ENCODE measurements around the gene FBN3. TPM values are rescaled to one million over a fixed set of nuclear protein-coding genes. Genes with fewer than 3 reads are reported as not detected.

FBN3 gene
- total and polyA plus RNA-seq, 5 experiments from 2014 or later, result not detected

GRCh38 chr19:8146877-8147581, 2.4 kb downstream of the FBN3 start:
- POLR2A ChIA-PET, result no interaction called here
- H3K9me3 Mint-ChIP-seq, result no peaks in the 10 kb centered on the region
- H3K4me1 Mint-ChIP-seq, result peaks cover 2 to 16% (median 11%) of the 10 kb centered on the region in 4 donors
- peaks cover 0 to 4% (median 0%) of the 10 kb centered on the region in 3 donors for H3K36me3 Mint-ChIP-seq
- ATAC-seq (no peak), DNase-seq (no peak)
- H3K4me3 Mint-ChIP-seq, result peak overlapping the region in 6 of 10 donors; percentile 5 to 71 (median 18)
- H3K27me3 Mint-ChIP-seq, result peaks cover 20 to 62% (median 47%) of the 10 kb centered on the region in 5 donors
- H3K27ac Mint-ChIP-seq, result peak overlapping the region in 1 of 10 donors; percentile 53

DNA sequence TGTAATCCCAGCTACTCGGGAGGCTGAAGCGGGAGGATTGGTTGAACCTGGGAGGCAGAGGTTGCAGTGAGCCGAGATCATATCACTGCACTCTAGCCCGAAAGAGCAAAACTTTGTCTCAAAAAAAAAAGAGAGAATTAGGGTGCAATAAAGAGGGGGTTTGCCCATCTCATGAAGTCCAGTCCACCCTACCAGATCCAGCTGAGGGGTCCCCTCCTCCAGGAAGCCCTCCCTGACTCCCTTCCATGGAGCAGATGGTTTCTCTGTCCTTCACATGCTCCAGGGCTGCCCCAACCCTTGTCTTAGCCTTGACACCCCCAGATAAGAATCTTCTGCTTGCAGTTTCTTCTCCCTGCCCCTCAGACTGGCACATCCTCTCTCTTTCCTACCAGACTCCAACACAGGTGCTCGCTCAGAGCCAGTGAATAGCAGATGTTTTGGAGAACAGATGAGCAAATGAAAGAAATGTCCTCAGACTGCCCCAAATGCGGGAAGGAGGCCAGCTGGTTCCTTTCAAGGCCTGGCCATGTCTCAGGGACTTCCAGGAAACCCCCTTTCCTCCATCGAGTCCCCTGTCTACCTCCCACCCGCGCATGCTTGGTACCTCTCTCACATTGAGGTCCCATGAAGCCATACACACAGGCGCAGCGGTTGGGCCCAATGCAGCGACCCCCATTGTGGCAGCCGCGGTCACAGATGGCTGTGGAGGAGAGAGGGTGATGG, 5.0 kb downstream of the FBN3 start:
- no peak overlapping the region for H3K4me3 Mint-ChIP-seq
- POLR2A ChIA-PET, result no interaction called here
- ATAC-seq, result no peak
- peaks cover 0 to 4% (median 0%) of the 10 kb centered on the region in 3 donors for H3K36me3 Mint-ChIP-seq
- DNase-seq, result no peak
- peaks cover 13 to 39% (median 34%) of the 10 kb centered on the region in 5 donors for H3K27me3 Mint-ChIP-seq
- H3K4me1 Mint-ChIP-seq, result peaks cover 2 to 16% (median 8%) of the 10 kb centered on the region in 4 donors
- H3K9me3 Mint-ChIP-seq, result no peaks in the 10 kb centered on the region
- peak overlapping the region in 1 of 10 donors; percentile 40 for H3K27ac Mint-ChIP-seq

GRCh38 chr19:8143041-8143440, 6.4 kb downstream of the FBN3 start:
- Mint-ChIP-seq H3K36me3 (peaks cover 0 to 4% (median 0%) of the 10 kb centered on the region in 3 donors), H3K4me3 (no peak overlapping the region), H3K27me3 (peaks cover 9 to 31% (median 29%) of the 10 kb centered on the region in 5 donors), H3K4me1 (peaks cover 0 to 6% (median 3%) of the 10 kb centered on the region in 4 donors), H3K9me3 (no peaks in the 10 kb centered on the region), H3K27ac (peak overlapping the region in 1 of 10 donors; percentile 20)
- DNase-seq (no peak), ATAC-seq (no peak)
- POLR2A ChIA-PET, result no interaction called here

DNA sequence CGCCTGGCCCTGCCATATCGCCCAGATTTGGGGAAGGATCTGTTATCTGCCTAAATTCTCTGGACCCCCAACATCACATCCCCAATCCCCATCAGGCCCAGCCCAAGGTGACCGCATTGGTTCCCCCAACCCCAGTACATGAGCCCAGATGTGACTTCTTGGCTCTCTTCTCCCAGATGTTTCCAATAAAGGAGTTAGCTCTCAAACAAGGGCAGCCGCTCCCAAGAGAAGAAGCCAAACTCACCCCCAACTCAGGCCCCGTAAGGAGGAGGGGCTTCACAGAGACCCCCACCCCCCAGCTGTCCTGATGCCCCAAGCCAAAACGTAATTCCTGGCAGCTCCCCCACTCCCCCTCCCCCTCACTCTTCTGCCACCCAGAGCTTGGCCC, 6.9 kb downstream of the FBN3 start:
- POLR2A ChIA-PET, result no interaction called here

DNA sequence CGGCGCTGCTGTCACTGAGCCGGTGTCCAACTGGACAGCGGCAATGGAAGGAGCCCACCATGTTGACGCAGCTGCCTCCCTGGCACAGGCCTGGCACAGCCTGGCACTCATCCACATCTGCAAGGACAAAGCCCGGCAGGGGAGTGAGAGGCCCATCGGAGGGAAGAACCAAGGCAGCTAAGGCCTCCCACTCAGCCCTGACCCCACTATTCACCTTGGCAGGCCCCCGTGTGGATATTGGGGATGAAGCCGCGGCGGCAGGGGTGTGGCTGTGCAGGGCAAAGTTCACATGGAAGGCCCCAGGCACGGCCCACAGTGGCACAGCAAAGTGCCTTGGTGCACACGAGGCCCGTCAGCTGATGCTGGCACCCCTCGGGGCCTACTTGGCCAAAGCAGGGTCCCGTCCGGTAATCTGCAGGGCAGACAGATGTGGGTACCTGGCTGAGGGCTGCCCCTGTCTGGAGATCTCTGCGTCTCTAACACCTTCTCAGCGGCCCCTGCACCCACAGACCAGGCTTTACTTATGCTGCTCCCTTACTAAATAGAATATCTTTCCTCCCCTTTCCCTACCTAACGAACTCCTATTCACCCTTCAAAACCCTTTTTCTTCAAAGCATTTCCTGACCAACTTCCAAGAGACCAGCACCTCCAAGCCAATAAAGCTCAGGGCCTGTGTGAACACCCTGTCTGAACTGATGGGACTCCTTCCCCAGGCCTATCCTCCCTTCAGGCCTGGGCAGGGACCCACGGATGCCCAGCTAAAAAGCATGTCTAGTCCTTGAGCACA, 7.5 kb downstream of the FBN3 start:
- DNase-seq (no peak), ATAC-seq (no peak)
- peaks cover 7 to 20% (median 18%) of the 10 kb centered on the region in 5 donors for H3K27me3 Mint-ChIP-seq
- no peak overlapping the region for H3K4me3 Mint-ChIP-seq
- peaks cover 0 to 2% (median 0%) of the 10 kb centered on the region in 4 donors for H3K4me1 Mint-ChIP-seq
- no peak overlapping the region for H3K27ac Mint-ChIP-seq
- no peaks in the 10 kb centered on the region for H3K9me3 Mint-ChIP-seq
- POLR2A ChIA-PET, result no interaction called here
- peaks cover 0 to 2% (median 0%) of the 10 kb centered on the region in 3 donors for H3K36me3 Mint-ChIP-seq

More for the DNA sequence above, 6.9 kb downstream of the FBN3 start:
- no peak overlapping the region for H3K27ac Mint-ChIP-seq
- ATAC-seq (no peak), DNase-seq (no peak)
- H3K9me3 Mint-ChIP-seq, result no peaks in the 10 kb centered on the region
- peaks cover 7 to 26% (median 23%) of the 10 kb centered on the region in 5 donors for H3K27me3 Mint-ChIP-seq
- peaks cover 0 to 2% (median 0%) of the 10 kb centered on the region in 3 donors for H3K36me3 Mint-ChIP-seq
- H3K4me1 Mint-ChIP-seq, result peaks cover 0 to 2% (median under 1%) of the 10 kb centered on the region in 4 donors
- no peak overlapping the region for H3K4me3 Mint-ChIP-seq

- Mint-ChIP-seq H3K4me1 (peaks cover 0 to 2% (median 0%) of the 10 kb centered on the region in 4 donors), H3K36me3 (no peaks in the 10 kb centered on the region), H3K27me3 (peaks cover under 1 to 11% (median 3%) of the 10 kb centered on the region in 5 donors), H3K9me3 (no peaks in the 10 kb centered on the region), H3K27ac (no peak overlapping the region), H3K4me3 (no peak overlapping the region)
- ATAC-seq (no peak), DNase-seq (no peak)
- POLR2A ChIA-PET, result interaction anchor here (0.6 kb wide), 1 partner anchor 29 kb away, joined by 3 read pairs; no protein-coding TSS in a partner anchor
Observed at GRCh38 chr19:8138201-8138600, 11.2 kb downstream of the FBN3 start.

GRCh38 chr19:8137425-8137824, 12.0 kb downstream of the FBN3 start:
- POLR2A ChIA-PET, result no interaction called here
- no peaks in the 10 kb centered on the region for H3K36me3 Mint-ChIP-seq
- ATAC-seq (no peak), DNase-seq (no peak)
- H3K9me3 Mint-ChIP-seq, result no peaks in the 10 kb centered on the region
- no peaks in the 10 kb centered on the region for H3K4me1 Mint-ChIP-seq
- H3K27ac Mint-ChIP-seq, result peak overlapping the region in 1 of 10 donors; percentile 79
- H3K4me3 Mint-ChIP-seq, result no peak overlapping the region
- peaks cover 0 to 6% (median 4%) of the 10 kb centered on the region in 5 donors for H3K27me3 Mint-ChIP-seq

GRCh38 chr19:8135946-8136618, 13.3 kb downstream of the FBN3 start:
- no peak overlapping the region for H3K27ac Mint-ChIP-seq
- no peaks in the 10 kb centered on the region for H3K4me1 Mint-ChIP-seq
- POLR2A ChIA-PET, result no interaction called here
- no peak for ATAC-seq
- H3K4me3 Mint-ChIP-seq, result no peak overlapping the region
- H3K36me3 Mint-ChIP-seq, result no peaks in the 10 kb centered on the region
- DNase-seq, result no peak
- no peaks in the 10 kb centered on the region for H3K9me3 Mint-ChIP-seq
- H3K27me3 Mint-ChIP-seq, result peaks cover 0 to 11% (median 5%) of the 10 kb centered on the region in 5 donors

DNA sequence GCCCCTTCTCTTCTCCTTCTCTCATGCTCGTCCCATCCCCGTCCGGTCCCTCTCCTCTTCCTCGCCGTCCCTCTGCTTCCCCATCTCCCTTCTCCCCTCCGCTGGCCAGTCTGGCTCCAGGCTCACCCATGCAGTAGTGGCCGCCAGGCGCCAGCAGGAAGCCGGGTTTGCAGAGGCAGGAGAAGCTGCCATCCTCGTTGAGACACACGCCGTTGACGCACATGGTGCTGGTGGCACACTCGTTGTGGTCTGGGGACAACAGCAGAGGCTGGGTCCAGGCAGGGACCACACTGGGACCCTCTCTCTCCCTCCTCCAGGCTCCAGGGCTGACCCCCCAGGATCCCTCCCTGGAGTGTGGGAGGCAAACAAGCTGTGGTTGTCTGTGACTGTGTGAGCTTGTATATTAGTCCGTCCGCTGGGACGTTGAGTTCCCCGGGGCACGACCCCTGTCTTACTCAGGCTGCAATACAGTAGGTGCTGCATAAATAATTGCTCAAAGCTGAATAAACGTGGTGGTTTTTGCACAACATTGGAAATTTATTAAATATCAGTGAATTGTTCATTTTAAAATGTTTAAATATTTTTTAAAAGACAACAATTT, 16.4 kb downstream of the FBN3 start:
- ATAC-seq, result no peak
- POLR2A ChIA-PET, result no interaction called here
- no peak overlapping the region for H3K4me3 Mint-ChIP-seq
- no peaks in the 10 kb centered on the region for H3K36me3 Mint-ChIP-seq
- no peak overlapping the region for H3K27ac Mint-ChIP-seq
- peaks cover 2 to 15% (median 11%) of the 10 kb centered on the region in 5 donors for H3K27me3 Mint-ChIP-seq
- no peaks in the 10 kb centered on the region for H3K4me1 Mint-ChIP-seq
- no peaks in the 10 kb centered on the region for H3K9me3 Mint-ChIP-seq
- DNase-seq, result no peak

DNA sequence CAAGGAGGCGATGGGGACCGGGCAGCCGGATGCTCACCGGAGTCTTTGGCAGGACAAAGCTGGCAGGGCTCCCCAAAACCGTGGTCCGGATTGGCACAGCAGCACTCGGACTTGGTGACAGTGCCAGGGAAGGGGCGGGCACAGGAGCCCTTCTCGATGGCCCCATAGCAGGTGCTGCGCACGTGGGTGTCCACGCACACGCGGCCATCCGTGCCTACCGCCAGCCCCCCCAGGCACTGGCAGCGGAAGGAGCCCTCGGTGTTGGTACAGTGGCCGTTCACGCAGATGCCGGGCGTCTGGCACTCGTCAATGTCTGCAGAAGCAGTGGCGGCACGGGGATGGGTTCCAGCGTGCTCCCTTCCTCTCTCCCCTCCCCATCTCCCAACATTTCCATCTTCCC, 17.9 kb downstream of the FBN3 start:
- no peak overlapping the region for H3K4me3 Mint-ChIP-seq
- DNase-seq, result no peak
- POLR2A ChIA-PET, result no interaction called here
- peaks cover 2 to 15% (median 11%) of the 10 kb centered on the region in 5 donors for H3K27me3 Mint-ChIP-seq
- ATAC-seq, result no peak
- no peaks in the 10 kb centered on the region for H3K36me3 Mint-ChIP-seq
- H3K4me1 Mint-ChIP-seq, result no peaks in the 10 kb centered on the region
- H3K9me3 Mint-ChIP-seq, result no peaks in the 10 kb centered on the region
- no peak overlapping the region for H3K27ac Mint-ChIP-seq

DNA sequence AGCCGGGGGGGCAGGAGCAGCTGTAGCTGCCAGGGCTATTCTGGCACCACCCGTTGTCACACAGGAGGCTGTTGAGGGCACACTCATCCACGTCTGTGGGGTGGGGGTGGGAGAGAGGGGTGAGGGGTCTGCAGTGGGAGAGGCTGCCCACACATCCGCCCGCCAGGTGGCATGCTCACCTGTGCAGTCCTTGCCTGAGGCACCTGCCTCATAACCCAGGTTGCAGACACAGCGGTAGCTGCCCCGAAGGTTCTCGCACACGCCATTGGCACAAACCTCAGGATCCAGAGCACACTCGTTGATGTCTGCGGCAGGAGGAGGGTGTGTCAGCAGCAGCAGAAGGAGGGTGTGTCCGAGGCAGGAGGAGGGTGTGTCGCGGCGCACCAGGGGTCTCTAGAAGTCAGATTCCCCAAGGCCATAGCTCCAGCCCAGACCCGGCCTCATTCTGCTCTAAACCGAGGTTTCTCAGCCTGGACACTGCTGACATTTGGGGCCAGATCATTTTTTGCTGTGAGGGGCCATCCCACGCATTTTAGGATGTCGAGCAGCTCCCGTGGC, 20.3 kb downstream of the FBN3 start:
- Mint-ChIP-seq H3K4me1 (no peaks in the 10 kb centered on the region), H3K9me3 (no peaks in the 10 kb centered on the region), H3K27me3 (peaks cover 2 to 17% (median 12%) of the 10 kb centered on the region in 5 donors), H3K4me3 (no peak overlapping the region), H3K27ac (no peak overlapping the region), H3K36me3 (no peaks in the 10 kb centered on the region)
- DNase-seq, result no peak
- ATAC-seq, result no peak
- POLR2A ChIA-PET, result no interaction called here

DNA sequence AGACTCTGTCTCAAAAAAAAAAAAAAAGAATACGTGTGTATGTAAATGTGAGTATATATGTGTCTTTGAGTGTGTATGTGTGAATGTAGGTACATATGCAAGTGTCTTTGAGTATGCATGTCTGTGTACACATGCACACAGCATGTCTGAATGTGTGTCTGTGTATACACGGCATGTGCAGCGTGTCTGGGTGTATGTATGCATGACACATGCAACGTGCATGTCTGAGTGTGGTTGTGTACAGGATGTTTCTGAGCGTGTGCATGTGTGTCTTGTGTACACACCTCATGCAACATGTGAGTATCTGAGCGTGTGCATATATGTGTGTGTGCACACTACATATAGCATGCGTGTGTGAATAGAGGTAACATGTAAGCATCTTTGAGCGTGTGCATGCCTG, 20.8 kb downstream of the FBN3 start:
- Mint-ChIP-seq H3K27me3 (peaks cover 3 to 23% (median 16%) of the 10 kb centered on the region in 5 donors), H3K36me3 (no peaks in the 10 kb centered on the region), H3K27ac (no peak overlapping the region), H3K9me3 (no peaks in the 10 kb centered on the region), H3K4me1 (no peaks in the 10 kb centered on the region), H3K4me3 (no peak overlapping the region)
- ATAC-seq (no peak), DNase-seq (no peak)
- POLR2A ChIA-PET, result no interaction called here

Measured in naive thymus-derived CD8-positive, alpha-beta T cell (primary cell).